GM23338 (cell line): ENCODE measurements around the gene KIF27.

Experiments
- EZH2 ChIP-seq: fragments of 200-600 bp; sonication (generic); IDR thresholded peaks from one replicate; pipeline ENCODE4 v1.8.0; 2017; ENCODE audit warnings: antibody characterized with exemption, mild to moderate bottlenecking, low read depth; ENCODE audit not compliant: unreplicated experiment
- EZH2phosphoT487 ChIP-seq: fragments of 200-600 bp; sonication (generic); IDR thresholded peaks from one replicate; pipeline ENCODE4 v1.8.1; 2018; ENCODE audit warnings: antibody characterized with exemption; ENCODE audit not compliant: unreplicated experiment
- JUNB ChIP-seq: IDR thresholded peaks from one replicate; pipeline ENCODE4 v1.6.1; 2016; ENCODE audit warnings: antibody characterized with exemption; ENCODE audit not compliant: unreplicated experiment
- NANOG ChIP-seq: IDR thresholded peaks from 2 replicates; pipeline ENCODE4 v1.6.1; 2016; ENCODE audit warnings: antibody characterized with exemption, borderline replicate concordance
- POLR2AphosphoS5 ChIP-seq: IDR thresholded peaks from 2 replicates; pipeline ENCODE4 v1.6.1; 2016; ENCODE audit warnings: antibody characterized with exemption, low read depth
- ZNF331 ChIP-seq: fragments of 250-450 bp; sonication (Bioruptor Pico); IDR thresholded peaks from 2 replicates; pipeline ENCODE4 v1.5.0; 2020; ENCODE audit warnings: low read depth, mild to moderate bottlenecking, moderate library complexity
- TF ChIP-seq, protein P1 (sequence below), 2 experiments: fragments of 200-600 bp in 1 of 2; sonication (generic) in 1 of 2; conservative IDR thresholded peaks; 2 replicates each; pipeline versions ENCODE4 v1.5.1 to v1.6.1; 2016 to 2017; ENCODE audit warnings: antibody characterized with exemption in 2 of 2, low read depth in 2 of 2, mild to moderate bottlenecking in 2 of 2, moderate library complexity in 1 of 2
- TF ChIP-seq, protein P2 (sequence below): fragments of 250-450 bp; sonication (Bioruptor Pico); IDR thresholded peaks from 2 replicates; pipeline ENCODE4 v1.5.0; 2020; ENCODE audit warnings: mild to moderate bottlenecking, moderate library complexity
- TF ChIP-seq, protein P3 (sequence below): IDR thresholded peaks from one replicate; pipeline ENCODE4 v1.6.1; 2018; ENCODE audit warnings: antibody characterized with exemption; ENCODE audit not compliant: unreplicated experiment

DNA sequence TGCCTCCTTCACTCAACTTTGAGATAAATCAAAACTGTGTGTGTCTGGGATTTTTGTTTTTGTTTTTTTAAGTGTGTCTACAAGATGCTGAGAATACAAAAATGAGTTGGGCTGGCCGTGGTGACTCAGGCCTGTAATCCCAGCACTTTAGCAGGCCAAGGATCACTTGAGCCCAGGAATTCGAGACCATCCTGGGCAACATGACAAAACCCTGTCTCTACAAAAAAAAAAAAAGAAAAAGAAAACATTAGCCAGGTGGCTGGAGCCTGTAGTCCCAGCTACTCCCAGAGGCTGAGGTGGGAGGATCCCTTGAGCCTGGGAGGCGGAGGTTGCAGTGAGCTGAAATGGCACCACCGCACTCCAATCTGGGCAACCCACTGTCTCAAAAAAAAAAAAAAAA, 37.8 kb upstream of the KIF27 start:
- TF ChIP-seq, protein P1, sequence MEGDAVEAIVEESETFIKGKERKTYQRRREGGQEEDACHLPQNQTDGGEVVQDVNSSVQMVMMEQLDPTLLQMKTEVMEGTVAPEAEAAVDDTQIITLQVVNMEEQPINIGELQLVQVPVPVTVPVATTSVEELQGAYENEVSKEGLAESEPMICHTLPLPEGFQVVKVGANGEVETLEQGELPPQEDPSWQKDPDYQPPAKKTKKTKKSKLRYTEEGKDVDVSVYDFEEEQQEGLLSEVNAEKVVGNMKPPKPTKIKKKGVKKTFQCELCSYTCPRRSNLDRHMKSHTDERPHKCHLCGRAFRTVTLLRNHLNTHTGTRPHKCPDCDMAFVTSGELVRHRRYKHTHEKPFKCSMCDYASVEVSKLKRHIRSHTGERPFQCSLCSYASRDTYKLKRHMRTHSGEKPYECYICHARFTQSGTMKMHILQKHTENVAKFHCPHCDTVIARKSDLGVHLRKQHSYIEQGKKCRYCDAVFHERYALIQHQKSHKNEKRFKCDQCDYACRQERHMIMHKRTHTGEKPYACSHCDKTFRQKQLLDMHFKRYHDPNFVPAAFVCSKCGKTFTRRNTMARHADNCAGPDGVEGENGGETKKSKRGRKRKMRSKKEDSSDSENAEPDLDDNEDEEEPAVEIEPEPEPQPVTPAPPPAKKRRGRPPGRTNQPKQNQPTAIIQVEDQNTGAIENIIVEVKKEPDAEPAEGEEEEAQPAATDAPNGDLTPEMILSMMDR (conservative IDR thresholded peaks at IDR 0.05; ENCODE audit: low read depth in 2 of 2), result no peak
- TF ChIP-seq POLR2AphosphoS5 (no peak), EZH2phosphoT487 (no peak), EZH2 (no peak), ZNF331 (CRISPR knock-in tag) (no peak), JUNB (no peak), NANOG (no peak)
- TF ChIP-seq, protein P2, sequence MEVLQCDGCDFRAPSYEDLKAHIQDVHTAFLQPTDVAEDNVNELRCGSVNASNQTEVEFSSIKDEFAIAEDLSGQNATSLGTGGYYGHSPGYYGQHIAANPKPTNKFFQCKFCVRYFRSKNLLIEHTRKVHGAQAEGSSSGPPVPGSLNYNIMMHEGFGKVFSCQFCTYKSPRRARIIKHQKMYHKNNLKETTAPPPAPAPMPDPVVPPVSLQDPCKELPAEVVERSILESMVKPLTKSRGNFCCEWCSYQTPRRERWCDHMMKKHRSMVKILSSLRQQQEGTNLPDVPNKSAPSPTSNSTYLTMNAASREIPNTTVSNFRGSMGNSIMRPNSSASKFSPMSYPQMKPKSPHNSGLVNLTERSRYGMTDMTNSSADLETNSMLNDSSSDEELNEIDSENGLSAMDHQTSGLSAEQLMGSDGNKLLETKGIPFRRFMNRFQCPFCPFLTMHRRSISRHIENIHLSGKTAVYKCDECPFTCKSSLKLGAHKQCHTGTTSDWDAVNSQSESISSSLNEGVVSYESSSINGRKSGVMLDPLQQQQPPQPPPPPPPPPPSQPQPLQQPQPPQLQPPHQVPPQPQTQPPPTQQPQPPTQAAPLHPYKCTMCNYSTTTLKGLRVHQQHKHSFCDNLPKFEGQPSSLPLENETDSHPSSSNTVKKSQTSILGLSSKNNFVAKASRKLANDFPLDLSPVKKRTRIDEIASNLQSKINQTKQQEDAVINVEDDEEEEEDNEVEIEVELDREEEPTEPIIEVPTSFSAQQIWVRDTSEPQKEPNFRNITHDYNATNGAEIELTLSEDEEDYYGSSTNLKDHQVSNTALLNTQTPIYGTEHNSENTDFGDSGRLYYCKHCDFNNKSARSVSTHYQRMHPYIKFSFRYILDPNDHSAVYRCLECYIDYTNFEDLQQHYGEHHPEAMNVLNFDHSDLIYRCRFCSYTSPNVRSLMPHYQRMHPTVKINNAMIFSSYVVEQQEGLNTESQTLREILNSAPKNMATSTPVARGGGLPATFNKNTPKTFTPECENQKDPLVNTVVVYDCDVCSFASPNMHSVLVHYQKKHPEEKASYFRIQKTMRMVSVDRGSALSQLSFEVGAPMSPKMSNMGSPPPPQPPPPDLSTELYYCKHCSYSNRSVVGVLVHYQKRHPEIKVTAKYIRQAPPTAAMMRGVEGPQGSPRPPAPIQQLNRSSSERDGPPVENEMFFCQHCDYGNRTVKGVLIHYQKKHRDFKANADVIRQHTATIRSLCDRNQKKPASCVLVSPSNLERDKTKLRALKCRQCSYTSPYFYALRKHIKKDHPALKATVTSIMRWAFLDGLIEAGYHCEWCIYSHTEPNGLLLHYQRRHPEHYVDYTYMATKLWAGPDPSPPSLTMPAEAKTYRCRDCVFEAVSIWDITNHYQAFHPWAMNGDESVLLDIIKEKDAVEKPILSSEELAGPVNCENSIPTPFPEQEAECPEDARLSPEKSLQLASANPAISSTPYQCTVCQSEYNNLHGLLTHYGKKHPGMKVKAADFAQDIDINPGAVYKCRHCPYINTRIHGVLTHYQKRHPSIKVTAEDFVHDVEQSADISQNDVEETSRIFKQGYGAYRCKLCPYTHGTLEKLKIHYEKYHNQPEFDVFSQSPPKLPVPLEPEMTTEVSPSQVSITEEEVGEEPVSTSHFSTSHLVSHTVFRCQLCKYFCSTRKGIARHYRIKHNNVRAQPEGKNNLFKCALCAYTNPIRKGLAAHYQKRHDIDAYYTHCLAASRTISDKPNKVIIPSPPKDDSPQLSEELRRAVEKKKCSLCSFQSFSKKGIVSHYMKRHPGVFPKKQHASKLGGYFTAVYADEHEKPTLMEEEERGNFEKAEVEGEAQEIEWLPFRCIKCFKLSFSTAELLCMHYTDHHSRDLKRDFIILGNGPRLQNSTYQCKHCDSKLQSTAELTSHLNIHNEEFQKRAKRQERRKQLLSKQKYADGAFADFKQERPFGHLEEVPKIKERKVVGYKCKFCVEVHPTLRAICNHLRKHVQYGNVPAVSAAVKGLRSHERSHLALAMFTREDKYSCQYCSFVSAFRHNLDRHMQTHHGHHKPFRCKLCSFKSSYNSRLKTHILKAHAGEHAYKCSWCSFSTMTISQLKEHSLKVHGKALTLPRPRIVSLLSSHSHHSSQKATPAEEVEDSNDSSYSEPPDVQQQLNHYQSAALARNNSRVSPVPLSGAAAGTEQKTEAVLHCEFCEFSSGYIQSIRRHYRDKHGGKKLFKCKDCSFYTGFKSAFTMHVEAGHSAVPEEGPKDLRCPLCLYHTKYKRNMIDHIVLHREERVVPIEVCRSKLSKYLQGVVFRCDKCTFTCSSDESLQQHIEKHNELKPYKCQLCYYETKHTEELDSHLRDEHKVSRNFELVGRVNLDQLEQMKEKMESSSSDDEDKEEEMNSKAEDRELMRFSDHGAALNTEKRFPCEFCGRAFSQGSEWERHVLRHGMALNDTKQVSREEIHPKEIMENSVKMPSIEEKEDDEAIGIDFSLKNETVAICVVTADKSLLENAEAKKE, result no peak
- TF ChIP-seq, protein P3, sequence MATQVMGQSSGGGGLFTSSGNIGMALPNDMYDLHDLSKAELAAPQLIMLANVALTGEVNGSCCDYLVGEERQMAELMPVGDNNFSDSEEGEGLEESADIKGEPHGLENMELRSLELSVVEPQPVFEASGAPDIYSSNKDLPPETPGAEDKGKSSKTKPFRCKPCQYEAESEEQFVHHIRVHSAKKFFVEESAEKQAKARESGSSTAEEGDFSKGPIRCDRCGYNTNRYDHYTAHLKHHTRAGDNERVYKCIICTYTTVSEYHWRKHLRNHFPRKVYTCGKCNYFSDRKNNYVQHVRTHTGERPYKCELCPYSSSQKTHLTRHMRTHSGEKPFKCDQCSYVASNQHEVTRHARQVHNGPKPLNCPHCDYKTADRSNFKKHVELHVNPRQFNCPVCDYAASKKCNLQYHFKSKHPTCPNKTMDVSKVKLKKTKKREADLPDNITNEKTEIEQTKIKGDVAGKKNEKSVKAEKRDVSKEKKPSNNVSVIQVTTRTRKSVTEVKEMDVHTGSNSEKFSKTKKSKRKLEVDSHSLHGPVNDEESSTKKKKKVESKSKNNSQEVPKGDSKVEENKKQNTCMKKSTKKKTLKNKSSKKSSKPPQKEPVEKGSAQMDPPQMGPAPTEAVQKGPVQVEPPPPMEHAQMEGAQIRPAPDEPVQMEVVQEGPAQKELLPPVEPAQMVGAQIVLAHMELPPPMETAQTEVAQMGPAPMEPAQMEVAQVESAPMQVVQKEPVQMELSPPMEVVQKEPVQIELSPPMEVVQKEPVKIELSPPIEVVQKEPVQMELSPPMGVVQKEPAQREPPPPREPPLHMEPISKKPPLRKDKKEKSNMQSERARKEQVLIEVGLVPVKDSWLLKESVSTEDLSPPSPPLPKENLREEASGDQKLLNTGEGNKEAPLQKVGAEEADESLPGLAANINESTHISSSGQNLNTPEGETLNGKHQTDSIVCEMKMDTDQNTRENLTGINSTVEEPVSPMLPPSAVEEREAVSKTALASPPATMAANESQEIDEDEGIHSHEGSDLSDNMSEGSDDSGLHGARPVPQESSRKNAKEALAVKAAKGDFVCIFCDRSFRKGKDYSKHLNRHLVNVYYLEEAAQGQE, result no peak
